Measurements from ENCODE around the gene CDH16. TPM values are rescaled to one million over a fixed set of nuclear protein-coding genes. Genes with fewer than 3 reads are reported as not detected.

Gene CDH16
- total RNA-seq, 1 donor from 2014 or later: 1.2 TPM

- no peak for DNase-seq
These were observed 56.6 kb downstream of the CDH16 start for GRCh38 chr16:66862023-66862520.

- no peak for DNase-seq
These were observed 59.2 kb downstream of the CDH16 start for GRCh38 chr16:66859397-66860068.

DNA sequence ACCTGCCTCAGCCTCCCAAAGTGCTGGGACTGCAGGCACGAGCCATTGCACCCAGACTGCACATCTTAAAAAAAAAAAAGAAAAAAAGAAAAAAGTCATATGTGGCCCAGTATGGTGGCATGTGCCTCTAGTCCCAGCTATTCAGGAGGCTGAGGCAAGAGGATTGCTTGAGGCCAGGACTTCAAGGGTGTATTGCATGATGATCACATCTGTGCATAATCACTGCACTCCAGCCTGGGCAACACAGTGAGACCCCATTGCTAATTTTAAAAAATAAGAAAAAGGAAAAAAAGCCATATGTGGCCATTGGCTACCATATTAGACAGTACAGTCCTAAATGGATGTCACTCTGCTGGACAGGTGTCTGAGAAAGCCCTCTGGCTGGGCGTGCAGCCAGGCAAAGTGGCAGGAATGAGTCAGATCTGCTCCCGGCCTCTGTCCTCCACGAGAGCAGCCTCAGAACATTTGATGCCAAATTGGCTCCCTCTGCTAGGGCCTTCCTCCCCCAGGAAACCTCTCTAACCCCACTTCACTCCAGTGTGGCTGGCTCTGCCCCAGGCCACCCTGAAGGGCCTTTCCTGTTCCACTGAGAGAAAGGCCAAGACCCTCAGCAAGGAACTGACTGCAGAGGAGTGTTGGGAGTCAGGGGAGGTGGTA is 59.8 kb downstream of the CDH16 start:
- peak; percentile 71 for DNase-seq

Other genes starting within 250 kb of the CDH16 start
- 8.8 and 11.6 TPM in 2 replicates for gene CMTM4, start 222.1 kb downstream of the CDH16 start, total RNA-seq
- 112 and 219 TPM in 2 replicates for gene DYNC1LI2, start 167.3 kb downstream of the CDH16 start, total RNA-seq
- gene TERB1, start 117.3 kb downstream of the CDH16 start, total RNA-seq: 0.17 TPM in 1 of 2 replicates, not detected in the other
- gene NAE1, start 87.9 kb downstream of the CDH16 start, total RNA-seq: 48.8 and 68.7 TPM in 2 replicates
- not detected in 2 replicates for gene CA7, start 74.5 kb downstream of the CDH16 start, total RNA-seq
- 12.4 and 15.5 TPM in 2 replicates for gene PDP2, start 38.4 kb downstream of the CDH16 start, total RNA-seq
- gene RRAD, start 6.7 kb upstream of the CDH16 start, total RNA-seq: 0.84 and 1.9 TPM in 2 replicates
- 117 and 188 TPM in 2 replicates for gene CIAO2B, start 15.5 kb upstream of the CDH16 start, total RNA-seq
- gene CES2, start 16.6 kb upstream of the CDH16 start, total RNA-seq: 14.1 and 21.2 TPM in 2 replicates
- gene CES3, start 42.4 kb upstream of the CDH16 start, total RNA-seq: not detected in 2 replicates
- gene CES4A, start 69.7 kb upstream of the CDH16 start, total RNA-seq: 1.4 and 1.7 TPM in 2 replicates
- 96.5 and 124 TPM in 2 replicates for gene CBFB, start 110.3 kb upstream of the CDH16 start, total RNA-seq
- gene PHAF1, start 191.1 kb upstream of the CDH16 start, total RNA-seq: 14.8 and 22.3 TPM in 2 replicates
- 3.5 and 5.3 TPM in 2 replicates for gene B3GNT9, start 232.1 kb upstream of the CDH16 start, total RNA-seq
- gene TRADD, start 241.0 kb upstream of the CDH16 start, total RNA-seq: 18.2 and 26.5 TPM in 2 replicates
- 7.8 and 9.0 TPM in 2 replicates for gene FBXL8, start 241.1 kb upstream of the CDH16 start, total RNA-seq
- 0.65 and 2.0 TPM in 2 replicates for gene HSF4, start 245.9 kb upstream of the CDH16 start, total RNA-seq